ENCODE measurements around the gene ATG16L2. TPM values are rescaled to one million over a fixed set of nuclear protein-coding genes. Genes with fewer than 3 reads are reported as not detected.

ATG16L2 gene
- total RNA-seq, 3 donors from 2014 or later = 37.7 to 64.3 (median 52.5) TPM

DNA sequence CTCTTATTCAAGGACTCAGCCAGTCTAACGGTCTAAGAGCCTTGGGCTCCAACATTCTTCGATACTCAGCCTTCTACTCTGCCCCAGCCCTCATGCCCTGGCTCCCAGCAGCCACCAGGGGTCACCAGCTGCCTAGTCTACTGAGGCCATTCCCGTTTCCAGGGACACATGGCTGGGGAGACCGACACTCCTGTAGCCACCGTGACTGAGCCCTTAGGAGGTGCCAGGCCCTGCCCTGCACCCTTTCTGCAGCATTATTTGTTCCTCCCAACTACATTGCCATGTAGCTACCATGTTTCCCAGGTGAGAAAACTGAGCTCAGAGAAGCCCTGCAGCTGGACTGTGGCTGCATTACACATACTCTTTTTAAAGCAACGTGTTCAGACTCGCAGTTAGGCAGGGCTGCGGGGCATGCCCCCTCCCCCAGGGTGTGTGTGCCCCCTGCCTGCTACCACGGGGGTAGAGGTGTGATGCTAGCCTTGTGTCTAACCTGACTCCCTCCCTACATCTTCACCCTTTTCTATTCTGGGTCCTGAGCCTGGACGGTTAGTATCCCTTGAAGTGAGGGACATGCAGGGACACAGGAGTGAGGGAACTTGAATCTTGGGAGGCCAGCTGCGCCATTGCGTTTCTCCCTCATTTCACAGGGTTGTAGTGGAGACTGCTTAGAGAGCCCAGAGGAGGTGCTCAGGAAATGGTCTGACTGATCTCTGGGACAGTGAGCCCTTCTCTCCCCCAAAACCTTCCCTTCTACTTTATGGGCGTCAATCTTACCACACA, 17.5 kb downstream of the ATG16L2 start:
- TF ChIP-seq, protein P1, sequence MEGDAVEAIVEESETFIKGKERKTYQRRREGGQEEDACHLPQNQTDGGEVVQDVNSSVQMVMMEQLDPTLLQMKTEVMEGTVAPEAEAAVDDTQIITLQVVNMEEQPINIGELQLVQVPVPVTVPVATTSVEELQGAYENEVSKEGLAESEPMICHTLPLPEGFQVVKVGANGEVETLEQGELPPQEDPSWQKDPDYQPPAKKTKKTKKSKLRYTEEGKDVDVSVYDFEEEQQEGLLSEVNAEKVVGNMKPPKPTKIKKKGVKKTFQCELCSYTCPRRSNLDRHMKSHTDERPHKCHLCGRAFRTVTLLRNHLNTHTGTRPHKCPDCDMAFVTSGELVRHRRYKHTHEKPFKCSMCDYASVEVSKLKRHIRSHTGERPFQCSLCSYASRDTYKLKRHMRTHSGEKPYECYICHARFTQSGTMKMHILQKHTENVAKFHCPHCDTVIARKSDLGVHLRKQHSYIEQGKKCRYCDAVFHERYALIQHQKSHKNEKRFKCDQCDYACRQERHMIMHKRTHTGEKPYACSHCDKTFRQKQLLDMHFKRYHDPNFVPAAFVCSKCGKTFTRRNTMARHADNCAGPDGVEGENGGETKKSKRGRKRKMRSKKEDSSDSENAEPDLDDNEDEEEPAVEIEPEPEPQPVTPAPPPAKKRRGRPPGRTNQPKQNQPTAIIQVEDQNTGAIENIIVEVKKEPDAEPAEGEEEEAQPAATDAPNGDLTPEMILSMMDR (IDR thresholded peaks at IDR 0.05) = peak; percentile 85
- Histone ChIP-seq H3K4me1 (ENCODE audit: low read depth) (peaks cover 8% of the 10 kb centered on the region), H3K9me3 (no peaks in the 10 kb centered on the region), H3K4me3 (no peak overlapping the region), H3K36me3 (ENCODE audit: low read depth) (no peaks in the 10 kb centered on the region)
- intact Hi-C loops (cut with DNase I, micrococcal nuclease) = loop anchor here (2.0 to 5.0 kb wide), 3 partner anchors 347 to 411 kb away; no protein-coding TSS in a partner anchor
- DNase-seq (peak; percentile 77 to 89 (median 85)), ATAC-seq (peak; percentile 90)

DNA sequence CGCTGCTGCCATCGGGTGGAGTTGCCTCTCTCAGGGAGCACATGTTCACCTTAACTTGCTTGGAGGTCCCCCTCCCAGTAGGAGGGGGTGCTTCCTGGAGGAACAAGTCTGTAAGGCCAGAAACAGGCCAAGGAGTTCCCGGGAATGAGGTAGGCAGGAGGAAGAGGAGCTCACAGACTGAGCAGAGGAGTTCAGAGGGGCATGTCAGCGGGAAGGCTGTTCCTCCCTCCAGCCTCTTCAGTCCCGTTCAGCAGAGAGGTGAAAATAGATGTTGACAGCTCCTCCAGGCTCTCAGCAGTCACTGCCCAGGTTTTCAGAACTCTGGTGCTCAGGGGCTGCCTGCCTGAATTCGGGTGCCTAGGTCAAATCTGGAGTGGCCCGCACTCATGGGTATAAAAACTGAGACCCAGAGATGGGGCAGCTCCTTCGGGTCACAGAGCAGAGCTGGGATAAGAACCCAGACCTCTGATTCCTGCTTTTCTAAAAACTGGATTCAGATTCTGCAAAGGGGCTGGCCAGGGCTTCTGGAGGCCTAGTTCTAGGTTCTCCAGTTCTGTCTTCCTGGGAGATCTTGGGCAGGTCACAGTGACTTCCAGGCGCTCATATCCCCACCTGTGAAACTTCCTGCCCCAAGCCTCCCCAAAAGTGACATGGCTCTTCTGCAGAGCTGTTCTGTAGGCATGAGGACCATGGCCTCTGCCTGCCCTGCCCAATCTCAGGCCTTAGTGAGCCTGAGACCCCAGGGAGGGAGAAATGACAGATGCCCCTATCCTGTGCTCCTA, 18.3 kb downstream of the ATG16L2 start:
- Histone ChIP-seq H3K4me1 (ENCODE audit: low read depth) (peaks cover 8% of the 10 kb centered on the region), H3K4me3 (no peak overlapping the region), H3K36me3 (ENCODE audit: low read depth) (no peaks in the 10 kb centered on the region), H3K9me3 (no peaks in the 10 kb centered on the region)
- no peak for DNase-seq
- TF ChIP-seq, protein P1 (IDR thresholded peaks at IDR 0.05) = no peak
- no peak for ATAC-seq
- intact Hi-C loops (cut with DNase I, micrococcal nuclease) = loop anchor here in 1 of 2 donors (5.0 kb wide), 1 partner anchor 350 kb away; no protein-coding TSS in a partner anchor

DNA sequence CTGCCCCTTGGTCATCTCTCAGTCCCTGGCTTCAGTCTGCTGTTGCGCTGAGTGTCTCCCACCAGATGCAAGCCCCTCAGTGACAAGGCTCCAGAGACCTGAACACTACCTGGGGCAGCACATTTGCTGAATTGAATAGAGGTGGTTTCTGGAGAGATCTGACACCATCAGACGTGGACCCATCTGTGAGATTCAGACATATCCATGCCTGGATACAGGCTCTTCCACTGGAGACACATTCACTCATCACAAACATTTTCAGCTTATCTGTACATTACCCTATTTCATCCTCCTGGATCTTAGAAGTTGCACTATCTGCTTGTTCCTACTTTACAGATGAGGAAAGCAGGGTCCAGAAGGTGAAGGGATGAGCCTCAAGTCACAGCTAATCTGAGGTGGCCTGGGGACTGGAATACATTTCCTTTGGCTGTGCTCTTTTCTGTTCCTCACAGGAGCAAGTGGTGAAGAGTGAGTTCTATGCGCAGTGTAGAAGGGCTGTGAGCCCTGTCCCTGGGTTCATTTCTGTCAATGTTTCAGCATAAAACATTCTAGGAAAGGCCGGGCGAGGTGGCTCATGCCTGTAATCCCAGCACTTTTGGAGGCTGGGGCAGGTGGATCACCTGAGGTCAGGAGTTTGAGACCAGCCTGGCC, 19.0 kb downstream of the ATG16L2 start:
- TF ChIP-seq, protein P1 (IDR thresholded peaks at IDR 0.05) = no peak
- H3K4me3 ChIP-seq = no peak overlapping the region
- intact Hi-C loops (cut with DNase I, micrococcal nuclease) = loop anchor here in 1 of 2 donors (5.0 kb wide), 1 partner anchor 349 kb away; no protein-coding TSS in a partner anchor
- ATAC-seq (no peak), DNase-seq (no peak)
- H3K4me1 ChIP-seq (ENCODE audit: low read depth) = peaks cover 6% of the 10 kb centered on the region
- no peaks in the 10 kb centered on the region for H3K36me3 ChIP-seq (ENCODE audit: low read depth)
- H3K9me3 ChIP-seq = no peaks in the 10 kb centered on the region

DNA sequence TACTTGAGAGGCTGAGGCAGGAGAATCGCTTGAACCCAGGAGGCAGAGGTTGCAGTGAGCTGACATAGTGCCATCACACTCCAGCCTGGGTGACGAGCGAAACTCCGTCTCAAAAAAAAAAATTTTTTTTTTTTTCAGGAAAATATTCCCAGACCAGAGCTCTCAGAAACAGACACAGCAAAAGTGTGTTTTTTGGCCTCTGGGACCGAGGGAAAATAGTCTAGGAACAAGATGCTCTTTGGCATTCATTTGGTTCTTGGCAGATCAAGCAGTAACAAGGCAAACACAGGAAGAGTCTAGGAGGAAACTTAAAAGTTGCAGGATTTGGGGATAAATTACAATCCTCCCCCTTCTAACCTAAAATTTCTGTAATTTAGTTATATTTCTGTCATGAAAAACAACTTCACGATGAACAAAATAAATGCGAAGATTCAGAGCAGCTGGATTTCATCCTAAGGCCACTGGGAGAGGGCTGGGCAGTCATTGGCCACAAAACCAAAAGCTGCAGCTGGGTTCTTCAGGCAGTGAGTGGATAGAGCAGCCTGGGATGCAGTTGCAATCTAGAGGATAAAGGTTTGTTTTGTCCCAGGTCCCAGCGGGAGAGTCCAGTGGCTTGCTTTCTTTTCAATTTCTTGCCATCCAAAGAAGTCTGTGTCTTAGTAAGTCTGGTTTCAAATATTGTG, 19.7 kb downstream of the ATG16L2 start:
- Histone ChIP-seq H3K9me3 (no peaks in the 10 kb centered on the region), H3K4me1 (ENCODE audit: low read depth) (peaks cover 5% of the 10 kb centered on the region), H3K4me3 (no peak overlapping the region), H3K36me3 (ENCODE audit: low read depth) (no peaks in the 10 kb centered on the region)
- ATAC-seq (no peak), DNase-seq (no peak)
- intact Hi-C loops (cut with DNase I, micrococcal nuclease) = loop anchor here in 1 of 2 donors (5.0 kb wide), 1 partner anchor 348 kb away; no protein-coding TSS in a partner anchor
- TF ChIP-seq, protein P1 (IDR thresholded peaks at IDR 0.05) = no peak

DNA sequence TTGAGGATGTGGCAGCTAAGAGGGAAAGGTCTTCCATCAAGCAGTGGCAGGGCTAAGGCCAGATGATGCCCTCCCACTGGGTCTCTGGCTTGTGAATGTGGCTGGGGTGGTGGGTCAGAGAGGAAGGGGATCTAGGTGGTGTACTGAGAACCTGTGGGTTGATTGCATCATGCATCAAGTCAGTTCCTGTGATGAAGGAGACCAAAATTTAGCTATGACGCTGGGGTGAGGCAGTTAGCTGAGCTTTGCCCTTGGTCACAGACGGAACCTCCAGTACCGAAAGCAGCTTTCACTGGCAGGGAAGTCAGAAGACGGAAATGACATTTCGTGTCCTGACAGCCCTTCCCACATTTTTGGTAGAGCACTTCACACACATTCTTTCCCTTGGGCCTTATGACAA, 20.7 kb downstream of the ATG16L2 start:
- H3K36me3 ChIP-seq (ENCODE audit: low read depth) = no peaks in the 10 kb centered on the region
- no peaks in the 10 kb centered on the region for H3K9me3 ChIP-seq
- H3K4me3 ChIP-seq = no peak overlapping the region
- DNase-seq (no peak), ATAC-seq (no peak)
- intact Hi-C loops (cut with DNase I, micrococcal nuclease) = loop anchor here in 1 of 2 donors (5.0 kb wide), 1 partner anchor 347 kb away; no protein-coding TSS in a partner anchor
- TF ChIP-seq, protein P1 (IDR thresholded peaks at IDR 0.05) = no peak
- H3K4me1 ChIP-seq (ENCODE audit: low read depth) = peaks cover 5% of the 10 kb centered on the region

Measured in mucosa of descending colon (tissue), 3 donors.